Vagina (tissue), 2 donors: ENCODE results near the gene GPRIN1.

Experiments
- POLR2A ChIP-seq, 2 donors: fragments of 450-650 bp; IDR thresholded peaks; one replicate each; pipeline ENCODE4 v1.6.1; 2017; ENCODE audit warnings: antibody characterized with exemption in 2 of 2, mild to moderate bottlenecking in 2 of 2, moderate library complexity in 2 of 2
- TF ChIP-seq, protein P1 (sequence below), 3 experiments: fragments of 450-650 bp in 2 of 3; fragments of 200-600 bp in 1 of 3; sonication (generic) in 1 of 3; IDR thresholded peaks; one replicate each; pipeline ENCODE4 v1.5.1; 2017 to 2019; ENCODE audit warnings: antibody characterized with exemption in 3 of 3, mild to moderate bottlenecking in 2 of 3, moderate library complexity in 2 of 3

DNA sequence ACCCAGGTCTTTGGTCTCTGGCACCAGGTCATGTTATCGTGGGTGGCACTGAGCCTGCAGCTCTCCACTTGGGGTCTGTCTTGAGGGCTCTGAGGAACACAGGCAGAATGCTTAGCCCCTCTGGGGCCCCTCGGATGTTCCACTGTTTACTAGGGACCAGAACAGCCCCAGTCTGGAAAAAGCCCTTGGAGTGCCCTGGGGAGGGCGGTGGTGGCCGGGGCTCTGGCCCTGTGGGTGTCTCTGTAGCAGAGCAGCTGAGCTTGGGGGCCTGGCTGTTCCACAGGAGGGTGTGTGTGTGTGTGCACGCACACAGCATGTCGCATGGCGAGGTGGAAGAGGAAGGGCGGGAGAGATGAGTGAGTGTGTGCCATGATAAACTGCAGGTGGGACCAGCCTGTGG lies 15.4 kb downstream of the GPRIN1 start:
- no peak for TF ChIP-seq POLR2A (IDR thresholded peaks at IDR 0.05)
- TF ChIP-seq, protein P1, sequence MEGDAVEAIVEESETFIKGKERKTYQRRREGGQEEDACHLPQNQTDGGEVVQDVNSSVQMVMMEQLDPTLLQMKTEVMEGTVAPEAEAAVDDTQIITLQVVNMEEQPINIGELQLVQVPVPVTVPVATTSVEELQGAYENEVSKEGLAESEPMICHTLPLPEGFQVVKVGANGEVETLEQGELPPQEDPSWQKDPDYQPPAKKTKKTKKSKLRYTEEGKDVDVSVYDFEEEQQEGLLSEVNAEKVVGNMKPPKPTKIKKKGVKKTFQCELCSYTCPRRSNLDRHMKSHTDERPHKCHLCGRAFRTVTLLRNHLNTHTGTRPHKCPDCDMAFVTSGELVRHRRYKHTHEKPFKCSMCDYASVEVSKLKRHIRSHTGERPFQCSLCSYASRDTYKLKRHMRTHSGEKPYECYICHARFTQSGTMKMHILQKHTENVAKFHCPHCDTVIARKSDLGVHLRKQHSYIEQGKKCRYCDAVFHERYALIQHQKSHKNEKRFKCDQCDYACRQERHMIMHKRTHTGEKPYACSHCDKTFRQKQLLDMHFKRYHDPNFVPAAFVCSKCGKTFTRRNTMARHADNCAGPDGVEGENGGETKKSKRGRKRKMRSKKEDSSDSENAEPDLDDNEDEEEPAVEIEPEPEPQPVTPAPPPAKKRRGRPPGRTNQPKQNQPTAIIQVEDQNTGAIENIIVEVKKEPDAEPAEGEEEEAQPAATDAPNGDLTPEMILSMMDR (IDR thresholded peaks at IDR 0.05), result no peak
